Thoracic aorta (tissue), 2 donors: ENCODE data around the gene NEDD4L. TPM values are rescaled to one million over a fixed set of nuclear protein-coding genes. Genes with fewer than 3 reads are reported as not detected.

Source experiments
- ATAC-seq: fragments of 150-250 bp; one replicate; pipeline ENCODE4 v1.8.0; 2017; ENCODE audit warnings: low read depth; ENCODE audit not compliant: insufficient number of reproducible peaks, low FRiP score
- DNase-seq: peaks from one replicate; pipeline ENCODE4 v3.0.0-alpha.2; 2020; ENCODE audit warnings: low spot score
- H3K27ac ChIP-seq, 2 donors: fragments of 200-600 bp; sonication (generic); 1 replicate in 1 of 2; 2 replicates in 1 of 2; pipeline ENCODE4 v1.5.1; 2016; ENCODE audit warnings: mild to moderate bottlenecking in 2 of 2, moderate library complexity in 2 of 2
- H3K27me3 ChIP-seq: fragments of 200-600 bp; sonication (generic); replicated peaks from 2 replicates; pipeline ENCODE4 v1.6.0; 2016; ENCODE audit warnings: mild to moderate bottlenecking; ENCODE audit not compliant: insufficient read depth
- H3K36me3 ChIP-seq: fragments of 200-600 bp; sonication (generic); one replicate; pipeline ENCODE4 v1.5.1; 2016
- H3K4me1 ChIP-seq, 2 donors: fragments of 200-600 bp; sonication (generic); 1 replicate in 1 of 2; 2 replicates in 1 of 2; pipeline versions ENCODE4 v1.5.1 to v1.6.0; 2016; ENCODE audit warnings: low read depth in 2 of 2, mild to moderate bottlenecking in 1 of 2; ENCODE audit not compliant: control insufficient read depth in 1 of 2
- H3K4me3 ChIP-seq: fragments of 200-600 bp; sonication (generic); 2 replicates; pipeline ENCODE4 v1.5.1; 2016; ENCODE audit warnings: mild to moderate bottlenecking
- H3K9me3 ChIP-seq: fragments of 200-600 bp; sonication (generic); 2 replicates; pipeline ENCODE4 v1.5.1; 2016
- CTCF ChIP-seq: fragments of 200-600 bp; sonication (generic); IDR thresholded peaks from one replicate; pipeline ENCODE4 v1.5.1; 2019; ENCODE audit warnings: antibody characterized with exemption
- total RNA-seq, 2 donors: library from RNA; depleted of rRNA; stranded (reverse); fragments of >200 nt; gene quantifications; one replicate each; pipeline versions ENCODE4 v1.1.0 to v1.2.3, GENCODE V29; 2016

Gene NEDD4L
- total RNA-seq, 2 donors from 2014 or later: 13.9 to 22.9 TPM

- no peaks in the 10 kb centered on the region for H3K36me3 ChIP-seq
- no peak for DNase-seq
- no peaks in the 10 kb centered on the region for H3K27me3 ChIP-seq
- H3K27ac ChIP-seq: no peak overlapping the region
- ATAC-seq: no peak
- no peaks in the 10 kb centered on the region for H3K9me3 ChIP-seq
- no peaks in the 10 kb centered on the region for H3K4me1 ChIP-seq
- H3K4me3 ChIP-seq: no peak overlapping the region
- TF ChIP-seq CTCF: no peak
These were observed 295.1 kb downstream of the NEDD4L start for GRCh38 chr18:58338961-58339592.

GRCh38 chr18:58339890-58340289 is 295.9 kb downstream of the NEDD4L start:
- no peaks in the 10 kb centered on the region for H3K36me3 ChIP-seq
- H3K9me3 ChIP-seq: no peaks in the 10 kb centered on the region
- no peak overlapping the region for H3K27ac ChIP-seq
- ATAC-seq (no peak), DNase-seq (no peak)
- no peak overlapping the region for H3K4me3 ChIP-seq
- H3K4me1 ChIP-seq: no peaks in the 10 kb centered on the region
- TF ChIP-seq CTCF: no peak
- no peaks in the 10 kb centered on the region for H3K27me3 ChIP-seq

- no peak for ATAC-seq
- Histone ChIP-seq H3K36me3 (no peaks in the 10 kb centered on the region), H3K27ac (no peak overlapping the region), H3K27me3 (no peaks in the 10 kb centered on the region), H3K9me3 (no peaks in the 10 kb centered on the region), H3K4me3 (no peak overlapping the region), H3K4me1 (no peaks in the 10 kb centered on the region)
- no peak for DNase-seq
- no peak for TF ChIP-seq CTCF
These were observed 297.9 kb downstream of the NEDD4L start for GRCh38 chr18:58341916-58342315.

- Histone ChIP-seq H3K27me3 (no peaks in the 10 kb centered on the region), H3K9me3 (no peaks in the 10 kb centered on the region), H3K4me3 (no peak overlapping the region), H3K4me1 (no peaks in the 10 kb centered on the region), H3K36me3 (no peaks in the 10 kb centered on the region), H3K27ac (no peak overlapping the region)
- ATAC-seq: no peak
- DNase-seq: no peak
- TF ChIP-seq CTCF: no peak
These were observed 300.1 kb downstream of the NEDD4L start for GRCh38 chr18:58344080-58344670.

GRCh38 chr18:58344861-58345463 is 300.9 kb downstream of the NEDD4L start:
- Histone ChIP-seq H3K4me1 (no peaks in the 10 kb centered on the region), H3K4me3 (no peak overlapping the region), H3K27ac (no peak overlapping the region), H3K36me3 (no peaks in the 10 kb centered on the region), H3K27me3 (no peaks in the 10 kb centered on the region), H3K9me3 (no peaks in the 10 kb centered on the region)
- no peak for TF ChIP-seq CTCF
- DNase-seq: no peak
- ATAC-seq: no peak
